Activated naive CD4-positive, alpha-beta T cell treated with anti-CD3 and anti-CD28 coated beads, Interleukin-2, amount 50 U/mL, for 72 hours (primary cell): Measurements from ENCODE around the gene IL1RAPL2. TPM values are rescaled to one million over a fixed set of nuclear protein-coding genes. Genes with fewer than 3 reads are reported as not detected.
"Not testable (repeated sequence)": the region's sequence is repeated elsewhere in the genome, so short reads cannot be mapped to it uniquely, and the experiment has no call there.

Experiments
- ATAC-seq, 2 donors: fragments of 150-1000 bp; cut with Tn5 transposase; 2 replicates each; pipeline ENCODE4 v1.10.0; 2021; ENCODE audit warnings: mild to moderate bottlenecking in 2 of 2, moderate library complexity in 2 of 2
- DNase-seq, 2 donors: peaks; one replicate each; pipeline ENCODE4 v3.0.0; 2021 to 2022; ENCODE audit warnings: low spot score in 2 of 2
- H3K27ac Mint-ChIP-seq, 2 donors: one replicate each; pipeline ENCODE4 v1.8.0; 2022; ENCODE audit warnings: mild to moderate bottlenecking in 2 of 2, mixed read lengths in 2 of 2
- H3K36me3 Mint-ChIP-seq, 2 donors: one replicate each; pipeline ENCODE4 v1.8.0; 2022; ENCODE audit warnings: mixed read lengths in 2 of 2
- H3K9me3 Mint-ChIP-seq, 2 donors: one replicate each; pipeline ENCODE4 v1.8.0; 2022; ENCODE audit warnings: mixed read lengths in 2 of 2
- total RNA-seq, 2 donors: library from RNA; stranded (reverse); gene quantifications; one replicate each; pipeline ENCODE4 v1.2.3, GENCODE V29; 2022

The IL1RAPL2 gene
- total RNA-seq, 2 donors from 2014 or later = not detected

- not testable (repeated sequence) for H3K36me3 Mint-ChIP-seq, ATAC-seq, H3K27ac Mint-ChIP-seq, DNase-seq, H3K9me3 Mint-ChIP-seq
These were observed 463.0 kb downstream of the IL1RAPL2 start for GRCh38 chrX:105028962-105029361.

- H3K9me3 Mint-ChIP-seq = no peaks in the 10 kb centered on the region
- H3K36me3 Mint-ChIP-seq = no peaks in the 10 kb centered on the region
- H3K27ac Mint-ChIP-seq = no peak overlapping the region
- DNase-seq (no peak), ATAC-seq (no peak)
These were observed 472.8 kb downstream of the IL1RAPL2 start for GRCh38 chrX:105038672-105039328.

- Mint-ChIP-seq H3K36me3 (no peaks in the 10 kb centered on the region), H3K27ac (no peak overlapping the region), H3K9me3 (no peaks in the 10 kb centered on the region)
- ATAC-seq (no peak), DNase-seq (no peak)
These were observed 484.9 kb downstream of the IL1RAPL2 start for GRCh38 chrX:105050921-105051320.

GRCh38 chrX:105051364-105051763, 485.4 kb downstream of the IL1RAPL2 start:
- Mint-ChIP-seq H3K27ac (no peak overlapping the region), H3K36me3 (no peaks in the 10 kb centered on the region), H3K9me3 (no peaks in the 10 kb centered on the region)
- no peak for ATAC-seq
- DNase-seq = no peak

GRCh38 chrX:105052926-105053325, 486.9 kb downstream of the IL1RAPL2 start:
- no peak for ATAC-seq
- DNase-seq = no peak
- Mint-ChIP-seq H3K27ac (no peak overlapping the region), H3K9me3 (no peaks in the 10 kb centered on the region), H3K36me3 (no peaks in the 10 kb centered on the region)

GRCh38 chrX:105063743-105064142, 497.7 kb downstream of the IL1RAPL2 start:
- ATAC-seq (no peak), DNase-seq (no peak)
- Mint-ChIP-seq H3K9me3 (peaks cover 0 to 3% of the 10 kb centered on the region in 2 donors), H3K36me3 (no peaks in the 10 kb centered on the region), H3K27ac (no peak overlapping the region)

- H3K36me3 Mint-ChIP-seq = no peaks in the 10 kb centered on the region
- peaks cover 3 to 4% of the 10 kb centered on the region in 2 donors for H3K9me3 Mint-ChIP-seq
- no peak overlapping the region for H3K27ac Mint-ChIP-seq
- no peak for DNase-seq
- ATAC-seq = no peak
These were observed 532.2 kb downstream of the IL1RAPL2 start for GRCh38 chrX:105098201-105098600.

GRCh38 chrX:105098812-105099211, 532.8 kb downstream of the IL1RAPL2 start:
- no peak for DNase-seq

GRCh38 chrX:105101378-105101777, 535.4 kb downstream of the IL1RAPL2 start:
- no peak overlapping the region for H3K27ac Mint-ChIP-seq
- DNase-seq (no peak), ATAC-seq (no peak)
- no peaks in the 10 kb centered on the region for H3K36me3 Mint-ChIP-seq
- peaks cover 3 to 4% of the 10 kb centered on the region in 2 donors for H3K9me3 Mint-ChIP-seq

More at GRCh38 chrX:105098812-105099211, 532.8 kb downstream of the IL1RAPL2 start:
- H3K9me3 Mint-ChIP-seq = peaks cover 3 to 4% of the 10 kb centered on the region in 2 donors
- no peak for ATAC-seq
- no peak overlapping the region for H3K27ac Mint-ChIP-seq
- no peaks in the 10 kb centered on the region for H3K36me3 Mint-ChIP-seq

- no peak for ATAC-seq
- Mint-ChIP-seq H3K36me3 (no peaks in the 10 kb centered on the region), H3K9me3 (peaks cover 4 to 6% of the 10 kb centered on the region in 2 donors), H3K27ac (no peak overlapping the region)
- no peak for DNase-seq
These were observed 543.9 kb downstream of the IL1RAPL2 start for GRCh38 chrX:105109936-105110335.

GRCh38 chrX:105114554-105115130, 548.6 kb downstream of the IL1RAPL2 start:
- Mint-ChIP-seq H3K36me3 (no peaks in the 10 kb centered on the region), H3K27ac (no peak overlapping the region), H3K9me3 (no peaks in the 10 kb centered on the region)
- no peak for ATAC-seq
- no peak for DNase-seq

- not testable (repeated sequence) for H3K9me3 Mint-ChIP-seq, H3K36me3 Mint-ChIP-seq, DNase-seq, H3K27ac Mint-ChIP-seq, ATAC-seq
These were observed 549.8 kb downstream of the IL1RAPL2 start for GRCh38 chrX:105115596-105116320.

GRCh38 chrX:105116486-105116885, 550.5 kb downstream of the IL1RAPL2 start:
- Mint-ChIP-seq H3K9me3 (no peaks in the 10 kb centered on the region), H3K27ac (no peak overlapping the region), H3K36me3 (no peaks in the 10 kb centered on the region)
- DNase-seq (no peak), ATAC-seq (no peak)

- H3K9me3 Mint-ChIP-seq = no peaks in the 10 kb centered on the region
- DNase-seq = no peak
- no peaks in the 10 kb centered on the region for H3K36me3 Mint-ChIP-seq
- H3K27ac Mint-ChIP-seq = no peak overlapping the region
- ATAC-seq = no peak
These were observed 551.6 kb downstream of the IL1RAPL2 start for GRCh38 chrX:105117621-105118020.

GRCh38 chrX:105120463-105120862, 554.5 kb downstream of the IL1RAPL2 start:
- DNase-seq (no peak), ATAC-seq (no peak)
- Mint-ChIP-seq H3K36me3 (no peaks in the 10 kb centered on the region), H3K27ac (no peak overlapping the region), H3K9me3 (no peaks in the 10 kb centered on the region)

- H3K27ac Mint-ChIP-seq = no peak overlapping the region
These were observed 555.2 kb downstream of the IL1RAPL2 start for GRCh38 chrX:105121186-105121585.

GRCh38 chrX:105126201-105126600, 560.2 kb downstream of the IL1RAPL2 start:
- Mint-ChIP-seq H3K9me3 (no peaks in the 10 kb centered on the region), H3K36me3 (no peaks in the 10 kb centered on the region), H3K27ac (no peak overlapping the region)
- DNase-seq (no peak), ATAC-seq (no peak)

More at GRCh38 chrX:105121186-105121585, 555.2 kb downstream of the IL1RAPL2 start:
- no peak for DNase-seq
- no peak for ATAC-seq
- Mint-ChIP-seq H3K36me3 (no peaks in the 10 kb centered on the region), H3K9me3 (no peaks in the 10 kb centered on the region)
